MCF 10A (cell line): ENCODE measurements around the gene NELL1. TPM values are rescaled to one million over a fixed set of nuclear protein-coding genes. Genes with fewer than 3 reads are reported as not detected.

Source experiments
- BruUV-seq: library from RNA; stranded (reverse); fragments of 400-500 nt; replicated peaks from 2 replicates; lab custom pipeline; 2021; lab: Mats Ljungman, UMichigan
- CTCF ChIA-PET: fragments of 300-600 bp; sonication (Branson Sonifier 250); formaldehyde crosslinking; extraction: SDS; loops from one replicate; lab custom pipeline; 2021; ENCODE audit warnings: antibody characterized with exemption, inconsistent platforms; lab: Yijun Ruan, JAX
- POLR2A ChIA-PET: fragments of 300-600, 350-650 bp; sonication (Branson Sonifier 250); formaldehyde crosslinking; extraction: SDS; loops from one replicate; lab custom pipeline; 2020; ENCODE audit warnings: antibody characterized with exemption, inconsistent platforms; lab: Yijun Ruan, JAX
- DNase-seq: peaks from one replicate; pipeline ENCODE4 v3.0.0-alpha.2; 2018; ENCODE audit not compliant: unreplicated experiment
- H3K27ac Mint-ChIP-seq: one replicate; pipeline ENCODE4 v1.8.0; 2022; ENCODE audit warnings: mild to moderate bottlenecking, low read depth, mixed read lengths; ENCODE audit not compliant: unreplicated experiment
- H3K27me3 Mint-ChIP-seq: one replicate; pipeline ENCODE4 v1.8.0; 2022; ENCODE audit warnings: mixed read lengths; ENCODE audit not compliant: insufficient read depth, unreplicated experiment
- H3K36me3 Mint-ChIP-seq: one replicate; pipeline ENCODE4 v1.8.0; 2022; ENCODE audit warnings: mild to moderate bottlenecking, moderate library complexity, mixed read lengths; ENCODE audit not compliant: insufficient read depth, unreplicated experiment
- H3K4me1 Mint-ChIP-seq: one replicate; pipeline ENCODE4 v1.8.0; 2022; ENCODE audit warnings: mixed read lengths; ENCODE audit not compliant: insufficient read depth, unreplicated experiment
- H3K4me3 Mint-ChIP-seq: one replicate; pipeline ENCODE4 v1.8.0; 2022; ENCODE audit warnings: mild to moderate bottlenecking, moderate library complexity, mixed read lengths; ENCODE audit not compliant: unreplicated experiment
- H3K9me3 Mint-ChIP-seq: one replicate; pipeline ENCODE4 v1.8.0; 2022; ENCODE audit warnings: mixed read lengths; ENCODE audit not compliant: unreplicated experiment
- intact Hi-C: fragments of 100-400 bp; cut with micrococcal nuclease; formaldehyde crosslinking; loops from 2 replicates; pipeline ENCODE4 v1.14.1; 2022
- total RNA-seq: library from RNA; stranded (reverse); gene quantifications from 2 replicates; pipeline ENCODE4 v1.2.3, GENCODE V29; 2022
- TF ChIP-seq, protein P1 (sequence below): fragments of 200-600 bp; IDR thresholded peaks from one replicate; pipeline ENCODE4 v1.8.0; 2022; ENCODE audit warnings: antibody characterized with exemption, mild to moderate bottlenecking; ENCODE audit not compliant: unreplicated experiment

NELL1 gene
- total RNA-seq, 1 experiment from 2014 or later: not detected

DNA sequence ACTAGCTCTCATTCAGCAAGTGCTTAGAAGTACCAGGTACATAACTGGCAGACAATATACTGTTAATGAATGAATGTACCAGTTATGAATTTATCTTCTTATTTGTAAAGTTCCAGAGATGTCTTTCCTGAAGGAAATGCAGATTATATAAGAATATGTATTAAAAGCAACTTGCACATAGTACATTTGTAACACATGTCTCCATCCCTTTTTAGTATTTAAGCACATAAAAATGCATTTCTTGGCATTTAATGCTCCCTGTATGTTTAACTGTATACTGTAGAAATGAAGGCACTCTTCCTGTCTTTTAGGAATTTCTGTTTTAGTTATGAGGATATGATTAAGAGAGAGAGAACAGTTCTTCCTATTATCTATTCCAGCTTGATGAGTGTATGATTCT is 241.3 kb downstream of the NELL1 start:
- Mint-ChIP-seq H3K9me3 (peaks cover 22% of the 10 kb centered on the region), H3K4me3 (no peak overlapping the region), H3K27ac (no peak overlapping the region), H3K36me3 (no peaks in the 10 kb centered on the region), H3K4me1 (no peaks in the 10 kb centered on the region), H3K27me3 (no peaks in the 10 kb centered on the region)
- POLR2A ChIA-PET: no interaction called here
- no TSS peak for BruUV-seq
- TF ChIP-seq, protein P1, sequence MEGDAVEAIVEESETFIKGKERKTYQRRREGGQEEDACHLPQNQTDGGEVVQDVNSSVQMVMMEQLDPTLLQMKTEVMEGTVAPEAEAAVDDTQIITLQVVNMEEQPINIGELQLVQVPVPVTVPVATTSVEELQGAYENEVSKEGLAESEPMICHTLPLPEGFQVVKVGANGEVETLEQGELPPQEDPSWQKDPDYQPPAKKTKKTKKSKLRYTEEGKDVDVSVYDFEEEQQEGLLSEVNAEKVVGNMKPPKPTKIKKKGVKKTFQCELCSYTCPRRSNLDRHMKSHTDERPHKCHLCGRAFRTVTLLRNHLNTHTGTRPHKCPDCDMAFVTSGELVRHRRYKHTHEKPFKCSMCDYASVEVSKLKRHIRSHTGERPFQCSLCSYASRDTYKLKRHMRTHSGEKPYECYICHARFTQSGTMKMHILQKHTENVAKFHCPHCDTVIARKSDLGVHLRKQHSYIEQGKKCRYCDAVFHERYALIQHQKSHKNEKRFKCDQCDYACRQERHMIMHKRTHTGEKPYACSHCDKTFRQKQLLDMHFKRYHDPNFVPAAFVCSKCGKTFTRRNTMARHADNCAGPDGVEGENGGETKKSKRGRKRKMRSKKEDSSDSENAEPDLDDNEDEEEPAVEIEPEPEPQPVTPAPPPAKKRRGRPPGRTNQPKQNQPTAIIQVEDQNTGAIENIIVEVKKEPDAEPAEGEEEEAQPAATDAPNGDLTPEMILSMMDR: no peak
- CTCF ChIA-PET: interaction anchor here (0.6 kb wide), 2 partner anchors 50 to 121 kb away, joined by 3 to 4 read pairs; no protein-coding TSS in a partner anchor
- intact Hi-C loops: no loop called here
- no peak for DNase-seq

DNA sequence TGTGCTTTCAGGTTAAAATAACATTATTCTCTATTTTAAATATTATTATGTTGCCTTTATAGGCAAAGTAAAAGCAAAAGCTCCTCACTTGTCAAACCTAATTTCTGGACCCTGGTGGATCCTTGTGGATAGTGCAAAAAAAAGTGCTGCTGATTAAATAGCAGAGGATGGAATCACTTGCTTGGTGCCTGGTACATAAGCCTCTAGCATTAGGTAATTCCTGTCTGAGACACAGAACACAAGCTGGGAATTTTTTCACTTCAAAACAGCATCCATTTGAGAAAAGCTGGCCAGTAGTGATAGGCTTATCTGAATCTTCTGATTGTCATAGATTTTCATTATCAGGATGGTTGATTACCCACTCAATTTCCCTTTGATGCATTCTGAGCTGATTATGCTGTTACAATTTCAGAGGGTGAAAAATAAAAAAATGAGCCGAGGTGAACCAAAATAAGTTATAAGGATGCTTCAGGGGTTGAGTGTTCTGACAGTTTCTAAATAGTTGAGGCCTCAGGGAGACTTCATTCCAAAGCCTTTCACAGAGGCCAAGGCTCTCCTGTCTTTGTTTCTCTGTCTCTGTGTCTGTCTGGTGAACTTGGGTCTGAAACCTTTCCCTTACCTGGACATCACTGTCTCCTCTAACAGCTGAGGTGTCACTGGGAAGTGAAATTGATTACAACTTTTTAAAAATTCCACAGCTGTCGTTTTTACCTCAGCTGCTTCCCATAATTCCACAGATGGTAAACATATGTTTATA is 242.9 kb downstream of the NELL1 start:
- no TSS peak for BruUV-seq
- DNase-seq: no peak
- CTCF ChIA-PET: interaction anchor here (0.6 to 0.7 kb wide), 3 partner anchors 15 to 401 kb away, joined by 3 to 4 read pairs (median 3); no protein-coding TSS in a partner anchor
- intact Hi-C loops: no loop called here
- Mint-ChIP-seq H3K4me1 (no peaks in the 10 kb centered on the region), H3K36me3 (no peaks in the 10 kb centered on the region), H3K27ac (no peak overlapping the region), H3K27me3 (no peaks in the 10 kb centered on the region), H3K9me3 (peaks cover 24% of the 10 kb centered on the region), H3K4me3 (no peak overlapping the region)
- TF ChIP-seq, protein P1: no peak
- POLR2A ChIA-PET: no interaction called here

DNA sequence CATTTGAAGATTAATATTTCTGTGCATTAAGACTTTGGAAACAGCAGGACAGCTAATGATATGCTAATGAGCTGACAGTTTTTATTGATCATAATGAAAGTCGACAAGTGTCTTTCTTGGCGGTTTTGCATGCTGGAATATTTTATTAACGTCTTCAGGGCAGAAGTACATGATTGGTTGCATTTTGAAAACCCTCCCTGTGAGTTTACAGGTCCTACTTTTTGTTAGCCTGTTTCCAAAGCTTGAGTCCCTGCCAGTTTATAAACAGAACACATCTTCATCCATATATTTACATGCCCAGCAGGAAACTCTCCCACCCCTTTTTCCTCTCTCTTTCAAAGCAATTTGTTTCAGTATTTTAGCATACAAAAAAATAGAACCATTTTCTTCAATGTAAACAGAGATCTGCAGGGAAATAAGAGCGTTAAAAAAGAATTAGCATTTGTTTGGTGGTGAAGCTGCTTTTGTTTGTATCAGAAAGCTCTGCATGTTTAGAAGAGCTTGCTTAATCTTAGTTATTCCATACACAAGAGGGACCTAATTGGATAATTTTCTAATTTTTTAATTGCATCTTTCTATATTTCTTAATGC is 243.6 kb downstream of the NELL1 start:
- Mint-ChIP-seq H3K27ac (no peak overlapping the region), H3K9me3 (peaks cover 24% of the 10 kb centered on the region), H3K36me3 (no peaks in the 10 kb centered on the region), H3K4me3 (no peak overlapping the region), H3K4me1 (no peaks in the 10 kb centered on the region), H3K27me3 (no peaks in the 10 kb centered on the region)
- ChIA-PET CTCF (no interaction called here), POLR2A (no interaction called here)
- no TSS peak for BruUV-seq
- intact Hi-C loops: no loop called here
- TF ChIP-seq, protein P1: no peak
- no peak for DNase-seq

DNA sequence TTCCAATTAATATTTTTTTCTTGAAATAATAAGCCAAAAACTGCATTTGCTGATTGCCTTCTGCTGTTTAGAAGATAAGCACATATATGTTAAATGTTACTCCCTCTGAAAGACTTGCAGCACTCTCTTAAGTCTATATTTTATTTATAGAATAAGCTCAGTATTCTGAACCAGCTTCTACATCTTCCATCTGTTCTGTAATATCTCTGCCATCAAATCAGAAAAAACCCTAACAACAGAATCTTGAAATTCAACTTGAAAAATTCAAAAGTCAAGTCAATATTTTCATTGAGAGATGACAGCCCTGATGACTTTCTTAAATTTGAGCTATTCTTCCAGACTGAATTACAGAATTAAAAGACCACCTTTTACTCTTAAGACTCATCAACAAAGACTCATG is 247.9 kb downstream of the NELL1 start:
- Mint-ChIP-seq H3K4me3 (no peak overlapping the region), H3K36me3 (no peaks in the 10 kb centered on the region), H3K9me3 (peaks cover 8% of the 10 kb centered on the region), H3K27me3 (no peaks in the 10 kb centered on the region), H3K27ac (no peak overlapping the region), H3K4me1 (no peaks in the 10 kb centered on the region)
- TF ChIP-seq, protein P1: no peak
- ChIA-PET CTCF (no interaction called here), POLR2A (no interaction called here)
- no TSS peak for BruUV-seq
- intact Hi-C loops: no loop called here
- DNase-seq: no peak
